ENCODE results near the gene CAPN10.

Gene CAPN10

GRCh38 chr2:240589850-240590525 is 3.5 kb downstream of the CAPN10 start:
- no peak for DNase-seq (ENCODE audit: low read depth)

DNA sequence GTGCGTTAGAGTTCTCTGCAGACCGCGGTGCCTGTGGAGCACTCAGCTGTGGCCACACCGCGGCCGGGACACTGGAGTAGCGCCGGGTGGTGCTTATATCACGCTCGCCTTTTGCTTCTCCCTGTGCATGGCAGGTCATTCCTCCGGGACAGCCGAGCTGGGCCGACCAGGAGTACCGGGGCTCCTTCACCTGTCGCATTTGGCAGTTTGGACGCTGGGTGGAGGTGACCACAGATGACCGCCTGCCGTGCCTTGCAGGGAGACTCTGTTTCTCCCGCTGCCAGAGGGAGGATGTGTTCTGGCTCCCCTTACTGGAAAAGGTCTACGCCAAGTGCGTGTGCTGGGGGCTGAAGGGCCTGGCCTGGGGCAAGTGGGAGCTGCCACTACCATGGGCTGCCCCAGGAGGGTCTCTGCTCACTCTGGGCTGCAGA is 4.2 kb downstream of the CAPN10 start:
- DNase-seq (ENCODE audit: low read depth), result no peak

- DNase-seq (ENCODE audit: low read depth), result no peak
These were observed 4.7 kb downstream of the CAPN10 start for GRCh38 chr2:240591226-240591625.

GRCh38 chr2:240591784-240592183 is 5.2 kb downstream of the CAPN10 start:
- DNase-seq (ENCODE audit: low read depth), result no peak

- DNase-seq (ENCODE audit: low read depth), result no peak
These were observed 6.6 kb downstream of the CAPN10 start for GRCh38 chr2:240593026-240593702.

GRCh38 chr2:240593703-240594451 is 7.3 kb downstream of the CAPN10 start:
- no peak for DNase-seq (ENCODE audit: low read depth)

GRCh38 chr2:240594511-240595380 is 8.2 kb downstream of the CAPN10 start:
- no peak for DNase-seq (ENCODE audit: low read depth)

- DNase-seq (ENCODE audit: low read depth), result no peak
These were observed 9.0 kb downstream of the CAPN10 start for GRCh38 chr2:240595381-240596079.

GRCh38 chr2:240596080-240596460 is 9.5 kb downstream of the CAPN10 start:
- no peak for DNase-seq (ENCODE audit: low read depth)

GRCh38 chr2:240596491-240596931 is 10.0 kb downstream of the CAPN10 start:
- no peak for DNase-seq (ENCODE audit: low read depth)

GRCh38 chr2:240597054-240597418 is 10.5 kb downstream of the CAPN10 start:
- no peak for DNase-seq (ENCODE audit: low read depth)

- DNase-seq (ENCODE audit: low read depth), result no peak
These were observed 11.1 kb downstream of the CAPN10 start for GRCh38 chr2:240597419-240598181.

- DNase-seq (ENCODE audit: low read depth), result no peak
These were observed 11.9 kb downstream of the CAPN10 start for GRCh38 chr2:240598311-240598911.

GRCh38 chr2:240599141-240599583 is 12.6 kb downstream of the CAPN10 start:
- DNase-seq (ENCODE audit: low read depth), result no peak

DNA sequence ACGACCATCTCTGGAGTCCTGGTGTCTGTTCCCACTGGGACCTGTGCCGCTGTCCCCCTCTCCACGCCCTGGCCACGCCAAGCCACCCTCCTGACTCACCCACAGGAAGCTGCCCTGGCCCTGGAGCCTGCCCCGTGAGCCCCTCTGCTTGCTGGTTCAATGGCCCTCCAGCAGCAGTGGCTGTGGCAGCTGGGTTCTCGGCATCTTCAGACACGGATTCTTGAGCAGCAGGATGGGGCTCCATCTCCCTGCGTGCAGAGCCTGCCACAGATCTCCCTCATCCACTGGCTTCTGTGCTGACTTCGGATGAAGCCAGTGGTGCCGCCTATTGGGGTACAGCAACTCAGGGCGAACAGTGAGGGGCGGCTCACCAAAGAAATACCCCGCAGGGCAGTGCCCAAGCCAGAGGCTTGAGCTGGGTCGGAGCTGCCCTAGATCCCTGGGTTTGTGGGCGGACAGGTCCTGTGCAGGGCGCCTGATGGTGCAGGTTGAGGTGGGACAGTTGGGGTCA is 14.0 kb downstream of the CAPN10 start:
- no peak for DNase-seq (ENCODE audit: low read depth)

- DNase-seq (ENCODE audit: low read depth), result no peak
These were observed 14.7 kb downstream of the CAPN10 start for GRCh38 chr2:240601061-240601830.

- DNase-seq (ENCODE audit: low read depth), result no peak
These were observed 15.3 kb downstream of the CAPN10 start for GRCh38 chr2:240601831-240602160.

GRCh38 chr2:240602266-240603050 is 15.9 kb downstream of the CAPN10 start:
- no peak for DNase-seq (ENCODE audit: low read depth)
